Hepatocyte (in vitro differentiated cells): ENCODE results near the gene ZNF512B.

Source experiments
- CTCF ChIP-seq: fragments of 200-600 bp; sonication (generic); IDR thresholded peaks from 2 replicates; pipeline ENCODE4 v1.5.1; 2016; ENCODE audit warnings: antibody characterized with exemption, mild to moderate bottlenecking; ENCODE audit not compliant: poor library complexity
- EZH2 ChIP-seq: fragments of 200-600 bp; sonication (generic); IDR thresholded peaks from 2 replicates; pipeline ENCODE4 v1.6.1; 2016; ENCODE audit warnings: antibody characterized with exemption, mild to moderate bottlenecking, borderline replicate concordance

- TF ChIP-seq CTCF (no peak), EZH2 (no peak)
These were observed 18.9 kb downstream of the ZNF512B start for GRCh38 chr20:63950701-63951397.
